ENCODE measurements around the gene AREG.

- TF ChIP-seq POLR2A (IDR thresholded peaks at IDR 0.05): no peak
- TF ChIP-seq CTCF (IDR thresholded peaks at IDR 0.05): no peak
Measured at GRCh38 chr4:74418063-74418670, 26.8 kb upstream of the AREG start.
